ENCODE results near the gene RNU1-1. TPM values are rescaled to one million over a fixed set of nuclear protein-coding genes. Genes with fewer than 3 reads are reported as not detected.
"Not testable (repeated sequence)": the region's sequence is repeated elsewhere in the genome, so short reads cannot be mapped to it uniquely, and the experiment has no call there.

Gene RNU1-1
- 1,000 to 10,000 TPM in 8 of 10 donors, 100 to 1,000 TPM in 2; 635 to 5,242 (median 1,949) TPM for total RNA-seq
- not detected for polyA plus RNA-seq
- long read RNA-seq, donor 1, partial matches to known transcripts: 0 of 1 reads
- long read RNA-seq, donor 1, other reads (novel, unspliced or antisense): 0 of 1 reads
- long read RNA-seq, donor 2, partial matches to known transcripts: 0 of 1 reads
- long read RNA-seq, donor 2, other reads (novel, unspliced or antisense): 0 of 1 reads
- long read RNA-seq, donor 3: 0 reads

- Histone ChIP-seq H3K27ac (peak within 1 kb of the TSS; percentile 58 to 97 (median 84)), H3K4me3 (peak within 1 kb of the TSS in 9 of 10 donors; percentile 26 to 53 (median 42)), H3K27me3 (peaks cover 0 to 24% (median 18%) of the 10 kb centered on the region in 7 donors)
- WGBS, 2 donors: 1 to 2% methylated on average over 35 to 36 of the region's 40 CpGs
- peak; percentile 80 to 91 (median 86) for ATAC-seq
- H3K9me3 ChIP-seq, H3K4me1 ChIP-seq, H3K36me3 ChIP-seq: not testable (repeated sequence)
- intact Hi-C loops (cut with DNase I): loop anchor here in 1 of 10 donors (10.0 kb wide), 1 partner anchor 100 kb away; the partner anchor contains the start of gene NBPF1
- peak; percentile 53 to 69 for DNase-seq
These were observed at the start of gene RNU1-1 for GRCh38 chr1:16514107-16515055. TSS of gene RNU1-1 (minus strand) at chr1:16514285.

- H3K27me3 ChIP-seq; H3K27ac ChIP-seq; DNase-seq; H3K36me3 ChIP-seq; ATAC-seq; intact Hi-C loops (cut with DNase I); H3K4me3 ChIP-seq; H3K9me3 ChIP-seq; H3K4me1 ChIP-seq: not testable (repeated sequence)
- WGBS, 2 donors: 77% methylated on average over 2 to 3 of the region's 4 CpGs
These were observed 47.0 kb upstream of the RNU1-1 start for GRCh38 chr1:16561035-16561434.

GRCh38 chr1:16560498-16560897 is 46.4 kb upstream of the RNU1-1 start:
- WGBS, 2 donors: 75 to 77% methylated on average over 4 of the region's 6 CpGs
- H3K9me3 ChIP-seq; H3K4me3 ChIP-seq; H3K36me3 ChIP-seq; H3K4me1 ChIP-seq; ATAC-seq; intact Hi-C loops (cut with DNase I); H3K27me3 ChIP-seq; DNase-seq; H3K27ac ChIP-seq: not testable (repeated sequence)

- intact Hi-C loops (cut with DNase I); H3K36me3 ChIP-seq; ATAC-seq; H3K27me3 ChIP-seq; H3K4me3 ChIP-seq; H3K27ac ChIP-seq; H3K9me3 ChIP-seq; H3K4me1 ChIP-seq; DNase-seq: not testable (repeated sequence)
- WGBS, 2 donors: no CpG with 5 or more reads among the region's 5 CpGs
These were observed 45.6 kb upstream of the RNU1-1 start for GRCh38 chr1:16559688-16560087.

- DNase-seq; H3K9me3 ChIP-seq; H3K36me3 ChIP-seq; ATAC-seq; H3K4me1 ChIP-seq; H3K27me3 ChIP-seq; H3K27ac ChIP-seq; H3K4me3 ChIP-seq; intact Hi-C loops (cut with DNase I): not testable (repeated sequence)
- WGBS, 2 donors: 91% methylated on average over 3 of the region's 3 CpGs
These were observed 42.9 kb upstream of the RNU1-1 start for GRCh38 chr1:16557034-16557433.

GRCh38 chr1:16553244-16553643 is 39.2 kb upstream of the RNU1-1 start:
- H3K4me1 ChIP-seq; H3K9me3 ChIP-seq; ATAC-seq; intact Hi-C loops (cut with DNase I); DNase-seq; H3K27me3 ChIP-seq; H3K4me3 ChIP-seq; H3K36me3 ChIP-seq; H3K27ac ChIP-seq: not testable (repeated sequence)
- 88 to 93% methylated on average over 9 of the region's 11 CpGs for WGBS, 2 donors

- peaks cover 0 to 19% (median 0%) of the 10 kb centered on the region in 7 donors for H3K27me3 ChIP-seq
- ATAC-seq; H3K4me1 ChIP-seq; H3K27ac ChIP-seq; DNase-seq; H3K4me3 ChIP-seq; intact Hi-C loops (cut with DNase I); H3K36me3 ChIP-seq; H3K9me3 ChIP-seq: not testable (repeated sequence)
- 69% methylated on average over 1 of the region's 1 CpG for whole genome bisulfite sequencing, 2 donors
These were observed 36.3 kb upstream of the RNU1-1 start for GRCh38 chr1:16550212-16550918.

- H3K4me3 ChIP-seq; intact Hi-C loops (cut with DNase I): not testable (repeated sequence)
- WGBS, 2 donors: 54 to 66% methylated on average over 1 of the region's 1 CpG
These were observed 35.5 kb upstream of the RNU1-1 start for GRCh38 chr1:16549545-16549944.

GRCh38 chr1:16547502-16548241 is 33.6 kb upstream of the RNU1-1 start:
- ATAC-seq; H3K27ac ChIP-seq; H3K36me3 ChIP-seq; intact Hi-C loops (cut with DNase I); H3K4me3 ChIP-seq; H3K9me3 ChIP-seq; H3K4me1 ChIP-seq; DNase-seq: not testable (repeated sequence)
- H3K27me3 ChIP-seq: peaks cover 0 to 34% (median 0%) of the 10 kb centered on the region in 7 donors
- 31 to 75% methylated on average over 7 to 25 of the region's 41 CpGs for WGBS, 2 donors

More at GRCh38 chr1:16549545-16549944, 35.5 kb upstream of the RNU1-1 start:
- not testable (repeated sequence) for H3K9me3 ChIP-seq, H3K36me3 ChIP-seq, DNase-seq, ATAC-seq, H3K27ac ChIP-seq, H3K4me1 ChIP-seq
- peaks cover 0 to 27% (median 0%) of the 10 kb centered on the region in 7 donors for H3K27me3 ChIP-seq

- ATAC-seq; DNase-seq; H3K9me3 ChIP-seq; H3K4me3 ChIP-seq; H3K27ac ChIP-seq; H3K4me1 ChIP-seq; intact Hi-C loops (cut with DNase I); H3K36me3 ChIP-seq: not testable (repeated sequence)
- WGBS, 2 donors: 25 to 42% methylated on average over 11 to 12 of the region's 16 CpGs
- H3K27me3 ChIP-seq: peaks cover 0 to 34% (median 0%) of the 10 kb centered on the region in 7 donors
These were observed 31.6 kb upstream of the RNU1-1 start for GRCh38 chr1:16545682-16546095.

Data from heart right ventricle (tissue), 16 donors.